K562 (cell line): ENCODE data around the gene LDHAL6A. TPM values are rescaled to one million over a fixed set of nuclear protein-coding genes. Genes with fewer than 3 reads are reported as not detected.

ENCODE experiments used
- ASH1L ChIP-seq: fragments of 450-650 bp; IDR thresholded peaks from 2 replicates; pipeline ENCODE4 v1.6.1; 2018; ENCODE audit warnings: borderline replicate concordance, mild to moderate bottlenecking, low read depth; ENCODE audit not compliant: partially characterized antibody
- CAMTA2 ChIP-seq: fragments of 250-450 bp; sonication (Bioruptor Pico); conservative IDR thresholded peaks from 2 replicates; pipeline ENCODE4 v1.5.1; 2022
- E2F6 ChIP-seq, 2 experiments: IDR thresholded peaks; 2 replicates each; pipeline ENCODE4 v1.6.1; 2011; ENCODE audit warnings: borderline replicate concordance in 1 of 2, control low read depth in 1 of 2, low read depth in 1 of 2, low read length in 1 of 2, mild to moderate bottlenecking in 1 of 2, mixed read lengths in 1 of 2, moderate library complexity in 1 of 2; ENCODE audit not compliant: insufficient read depth in 1 of 2, insufficient read length in 1 of 2, poor library complexity in 1 of 2, severe bottlenecking in 1 of 2; ENCODE audit errors: extremely low read depth in 1 of 2
- EGR1 ChIP-seq: fragments of 450-650 bp; conservative IDR thresholded peaks from 2 replicates; pipeline ENCODE4 v1.6.1; 2017; ENCODE audit warnings: mild to moderate bottlenecking
- EZH2 ChIP-seq: IDR thresholded peaks from 2 replicates; pipeline ENCODE4 v1.6.1; 2012; ENCODE audit warnings: low read depth, mild to moderate bottlenecking, inconsistent platforms, low read length, borderline replicate concordance
- HDAC6 ChIP-seq: IDR thresholded peaks from 2 replicates; pipeline ENCODE4 v1.6.1; 2012; ENCODE audit warnings: low read depth, mild to moderate bottlenecking, control low read depth, inconsistent platforms, low read length, moderate library complexity
- HOMEZ ChIP-seq: fragments of 250-450 bp; sonication (Bioruptor Pico); IDR thresholded peaks from 2 replicates; pipeline ENCODE4 v1.4.0; 2020; ENCODE audit warnings: mild to moderate bottlenecking, moderate library complexity
- MAX ChIP-seq: sonication (generic); formaldehyde crosslinking; IDR thresholded peaks from 2 replicates; pipeline ENCODE4 v1.9.0; 2022; ENCODE audit warnings: mild to moderate bottlenecking, missing genetic modification reagents
- NRF1 ChIP-seq, 2 experiments: fragments of 450-650 bp; IDR thresholded peaks in 1 of 2; conservative IDR thresholded peaks in 1 of 2; 2 replicates each; pipeline ENCODE4 v1.6.1; 2014; ENCODE audit warnings: mild to moderate bottlenecking in 2 of 2
- PCBP1 ChIP-seq: fragments of 200-400 bp; formaldehyde crosslinking; IDR thresholded peaks from 2 replicates; pipeline ENCODE4 v1.6.1; 2018; ENCODE audit warnings: mild to moderate bottlenecking, low read depth, low read length; ENCODE audit not compliant: poor library complexity, severe bottlenecking
- POU5F1 ChIP-seq: fragments of 150-350 bp; IDR thresholded peaks from 2 replicates; pipeline ENCODE4 v1.6.1; 2014; ENCODE audit warnings: borderline replicate concordance, low read length, low read depth, mild to moderate bottlenecking; ENCODE audit not compliant: partially characterized antibody
- PTTG1 ChIP-seq: fragments of 450-650 bp; IDR thresholded peaks from 2 replicates; pipeline ENCODE4 v1.6.1; 2016; ENCODE audit warnings: low read depth, mild to moderate bottlenecking, missing genetic modification characterization, missing compliant biosample characterization
- PURB ChIP-seq: sonication (generic); formaldehyde crosslinking; IDR thresholded peaks from 2 replicates; pipeline ENCODE4 v1.9.0; 2021; ENCODE audit warnings: low read depth, mild to moderate bottlenecking, missing genetic modification reagents
- RBM22 ChIP-seq: fragments of 200-400 bp; formaldehyde crosslinking; IDR thresholded peaks from 2 replicates; pipeline ENCODE4 v1.6.1; 2018; ENCODE audit warnings: low read length, low read depth; ENCODE audit not compliant: poor library complexity, severe bottlenecking
- RFX1 ChIP-seq: fragments of 450-650 bp; IDR thresholded peaks from 2 replicates; pipeline ENCODE4 v1.6.1; 2016; ENCODE audit warnings: mild to moderate bottlenecking, moderate library complexity
- TEAD4 ChIP-seq, 2 experiments: sonication (generic) in 1 of 2; formaldehyde crosslinking in 1 of 2; IDR thresholded peaks; 2 replicates each; pipeline versions ENCODE4 v1.6.1 to v1.8.0; 2012 to 2022; ENCODE audit warnings: borderline replicate concordance in 1 of 2, inconsistent platforms in 1 of 2, low read length in 1 of 2, mild to moderate bottlenecking in 1 of 2, missing genetic modification reagents in 1 of 2
- ZNF174 ChIP-seq: fragments of 250-450 bp; sonication (Bioruptor Pico); IDR thresholded peaks from 2 replicates; pipeline ENCODE4 v1.4.0; 2020; ENCODE audit warnings: mild to moderate bottlenecking
- ZNF197 ChIP-seq: fragments of 200-800 bp; sonication (Bioruptor generic); IDR thresholded peaks from 2 replicates; pipeline ENCODE4 v1.6.1; 2016; ENCODE audit warnings: low read depth, missing genetic modification characterization, missing compliant biosample characterization
- ZNF23 ChIP-seq: fragments of 250-450 bp; sonication (Bioruptor Pico); IDR thresholded peaks from 2 replicates; pipeline ENCODE4 v1.4.0; 2020; ENCODE audit warnings: mild to moderate bottlenecking
- ZNF592 ChIP-seq: fragments of 450-650 bp; IDR thresholded peaks from 2 replicates; pipeline ENCODE4 v1.6.1; 2017; ENCODE audit warnings: antibody characterized with exemption, mild to moderate bottlenecking
- polyA plus RNA-seq, 8 experiments: library from polyadenylated mRNA; depleted of rRNA in 4 of 8; stranded (reverse) in 5 of 8; unstranded in 3 of 8; fragments of >200 nt; fragmentation: Nextera tagmentation in 2 of 8; fragmentation: Illumina TruSeq in 1 of 8; extraction: Ambion mirVana in 2 of 8; extraction: Trizol in 1 of 8; gene quantifications; 2 replicates each; pipeline versions ENCODE4 v1.2.1 to v1.2.3, GENCODE V29; 2011 to 2014; ENCODE audit warnings: inconsistent platforms in 1 of 8, missing spikeins in 1 of 8
- total RNA-seq, 7 experiments: library from RNA; depleted of rRNA in 6 of 7; stranded (reverse); fragments of >200 nt in 6 of 7; fragmentation: Illumina TruSeq in 2 of 7; extraction: Trizol in 2 of 7; gene quantifications; 2 replicates each; pipeline versions ENCODE4 v1.2.1 to v1.2.3, GENCODE V29; 2011 to 2021; ENCODE audit warnings: low replicate concordance in 1 of 7

The LDHAL6A gene
- total and polyA plus RNA-seq, 9 of the 15 experiments (the other 6 are each of a cell fraction or from before 2014, with no cell fraction given): 0.04 TPM; not detected in 8

- no peak for TF ChIP-seq ZNF592
- no peak for TF ChIP-seq PCBP1
- TF ChIP-seq PTTG1 (tag): no peak
- no peak for TF ChIP-seq POU5F1
- TF ChIP-seq RBM22: no peak
- no peak for TF ChIP-seq PURB (CRISPR knock-in tag)
- peak; percentile 52 to 69 for TF ChIP-seq NRF1 (conservative IDR thresholded peaks at IDR 0.05 in 1 of 2, IDR thresholded peaks at IDR 0.05 in 1 of 2)
- TF ChIP-seq EGR1: peak; percentile 40
- no peak for TF ChIP-seq ZNF197 (CRISPR knock-in tag)
- TF ChIP-seq ZNF23 (CRISPR knock-in tag): no peak
- no peak for TF ChIP-seq CAMTA2 (CRISPR knock-in tag)
- no peak for TF ChIP-seq TEAD4 (IDR thresholded peaks at IDR 0.05; ENCODE audit: low read length)
- no peak for TF ChIP-seq TEAD4 (CRISPR knock-in tag; IDR thresholded peaks at IDR 0.05; ENCODE audit: borderline replicate concordance)
- TF ChIP-seq ASH1L: no peak
- peak; percentile 24 to 52 for TF ChIP-seq E2F6 (IDR thresholded peaks at IDR 0.05; ENCODE audit: borderline replicate concordance in 1 of 2, extremely low read depth in 1 of 2, insufficient read depth in 1 of 2, insufficient read length in 1 of 2, low read depth in 1 of 2, low read length in 1 of 2, poor library complexity in 1 of 2, severe bottlenecking in 1 of 2)
- no peak for TF ChIP-seq ZNF174
- TF ChIP-seq HOMEZ: no peak
- TF ChIP-seq MAX: no peak
- TF ChIP-seq HDAC6: no peak
- no peak for TF ChIP-seq EZH2
- no peak for TF ChIP-seq RFX1
Measured at GRCh38 chr11:18455686-18456372, at the start of gene LDHAL6A (continued).
